GM19025 (cell line): ENCODE data around the gene RNU1-2.
"Not testable (repeated sequence)": the region's sequence is repeated elsewhere in the genome, so short reads cannot be mapped to it uniquely, and the experiment has no call there.

Source experiments
- ATAC-seq: cut with Tn5 transposase; IDR thresholded peaks from one replicate; pipeline ENCODE4 v1.9.1; 2021; ENCODE audit warnings: mild to moderate bottlenecking, low read depth, moderate library complexity; ENCODE audit not compliant: unreplicated experiment

The RNU1-2 gene

DNA sequence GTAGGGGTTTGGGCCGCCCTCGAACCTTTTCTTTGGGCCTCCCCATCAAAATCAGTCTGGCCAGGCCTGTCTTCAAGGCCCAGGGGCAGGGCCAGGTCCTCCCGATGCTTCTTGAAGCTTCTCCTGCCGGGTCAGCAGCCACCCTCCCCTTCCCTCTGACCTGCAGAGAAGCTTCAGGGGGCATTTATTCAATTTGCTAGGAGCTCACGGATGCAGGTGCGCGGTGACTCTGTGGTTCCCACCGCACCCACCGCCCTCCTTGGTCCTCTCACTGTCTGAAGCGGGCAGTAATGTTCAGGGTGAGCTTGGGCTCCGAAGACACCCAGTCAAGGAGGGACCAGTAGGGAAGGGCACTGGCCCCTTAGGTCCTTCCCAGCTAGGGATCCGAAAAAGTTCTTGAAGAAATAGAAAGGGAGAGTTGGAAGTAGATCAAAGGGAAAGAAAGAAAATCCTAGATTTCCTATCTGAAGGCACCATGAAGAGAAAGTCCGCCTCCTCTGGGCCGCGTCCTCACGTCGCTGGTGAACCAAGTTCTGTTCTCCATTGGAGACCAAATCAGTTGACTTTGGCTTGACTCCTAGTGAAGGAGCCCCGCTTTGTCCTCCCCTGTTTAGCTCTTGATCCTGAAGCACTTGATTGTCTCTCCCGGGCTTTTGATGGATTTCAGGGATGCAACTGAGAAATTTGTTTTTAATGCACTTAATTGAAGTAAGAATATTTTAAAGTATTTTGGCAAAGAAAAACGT lies 8.7 kb upstream of the RNU1-2 start:
- ATAC-seq, result no peak

DNA sequence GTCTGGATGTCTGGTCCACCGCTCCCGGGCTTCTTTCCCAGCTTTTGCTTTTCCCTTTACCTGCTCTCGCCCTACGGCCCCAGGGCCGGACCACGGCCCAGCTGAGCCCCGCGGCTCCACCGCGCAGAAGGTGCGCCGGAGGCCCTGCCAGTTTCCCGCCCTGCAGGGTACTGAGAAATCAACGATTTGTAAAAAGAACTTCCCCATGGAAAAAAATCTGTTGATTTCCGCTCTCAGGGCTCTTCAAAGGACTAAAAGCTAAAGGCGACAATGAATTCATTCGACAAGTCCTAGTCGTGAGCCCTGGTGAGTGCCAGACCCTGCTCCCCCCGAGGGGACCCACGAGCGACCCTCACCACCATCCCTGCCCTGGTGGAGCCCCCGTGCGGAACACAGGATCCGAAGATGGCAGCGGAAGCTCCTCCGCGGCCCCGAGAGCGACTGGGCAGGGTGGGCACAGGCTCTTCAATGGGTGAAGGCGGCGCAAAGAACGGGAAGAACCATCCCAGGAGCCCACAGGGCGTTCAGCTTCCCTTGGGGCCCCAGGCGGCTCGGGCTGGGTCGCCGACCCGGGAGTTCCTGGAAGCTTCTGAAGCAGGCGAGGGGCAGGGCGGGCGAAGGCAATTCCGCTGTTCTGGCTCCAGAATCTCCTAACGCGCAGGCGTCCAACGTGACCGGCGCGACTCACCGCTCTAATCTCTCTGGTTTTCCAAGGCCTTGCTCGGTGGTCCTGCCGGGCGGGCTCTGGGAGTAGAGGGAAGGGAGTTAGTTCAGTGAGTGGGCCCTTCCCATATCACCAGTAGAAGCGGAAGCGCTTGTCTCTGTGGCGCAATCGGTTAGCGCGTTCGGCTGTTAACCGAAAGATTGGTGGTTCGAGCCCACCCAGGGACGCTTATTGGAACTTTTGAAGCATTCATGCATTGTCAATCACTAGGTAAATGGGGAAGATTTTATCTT lies 6.6 kb upstream of the RNU1-2 start:
- ATAC-seq, result no peak

DNA sequence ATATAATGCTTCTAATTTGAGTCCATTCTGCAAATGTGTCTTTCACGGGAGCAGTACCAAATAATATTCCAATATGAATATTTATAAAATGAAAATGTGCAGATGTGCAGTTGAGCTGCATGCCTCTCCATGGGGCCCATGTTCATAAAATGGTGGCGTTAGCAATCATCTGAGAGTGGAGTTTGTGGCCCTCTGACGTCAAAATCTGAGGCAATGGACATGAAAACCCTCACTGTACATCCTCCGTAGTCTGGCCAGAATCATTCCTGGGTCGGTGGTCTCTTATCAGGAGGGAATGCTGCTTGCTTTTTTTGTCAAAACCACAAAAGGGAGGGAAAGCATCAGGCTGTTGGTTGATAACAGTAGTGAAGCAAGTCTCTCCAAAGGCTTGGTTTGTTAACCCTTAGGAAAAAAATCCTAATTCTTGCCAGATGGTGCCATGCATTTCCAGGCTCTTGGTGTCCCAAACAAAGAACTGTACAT lies 5.2 kb upstream of the RNU1-2 start:
- ATAC-seq, result not testable (repeated sequence)

DNA sequence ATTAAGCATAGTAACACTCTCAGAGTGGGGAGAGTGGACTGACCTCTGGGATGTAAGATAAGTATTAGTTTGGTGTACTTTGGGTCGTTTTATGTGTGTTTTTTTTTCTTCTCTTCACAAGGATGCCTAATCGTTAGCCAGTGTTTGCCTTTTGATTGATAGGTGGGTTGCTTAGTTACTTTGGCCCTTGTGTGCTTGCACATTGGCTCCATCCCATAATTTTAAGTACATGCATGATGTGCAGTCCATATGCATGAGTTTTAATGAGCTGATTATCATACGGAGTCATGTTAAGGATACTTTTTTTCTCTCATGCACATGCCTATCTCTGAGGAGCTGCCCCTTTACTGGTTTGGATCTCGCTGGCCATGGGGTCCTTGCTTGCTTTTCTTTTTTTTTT lies 4.7 kb upstream of the RNU1-2 start:
- ATAC-seq, result not testable (repeated sequence)

DNA sequence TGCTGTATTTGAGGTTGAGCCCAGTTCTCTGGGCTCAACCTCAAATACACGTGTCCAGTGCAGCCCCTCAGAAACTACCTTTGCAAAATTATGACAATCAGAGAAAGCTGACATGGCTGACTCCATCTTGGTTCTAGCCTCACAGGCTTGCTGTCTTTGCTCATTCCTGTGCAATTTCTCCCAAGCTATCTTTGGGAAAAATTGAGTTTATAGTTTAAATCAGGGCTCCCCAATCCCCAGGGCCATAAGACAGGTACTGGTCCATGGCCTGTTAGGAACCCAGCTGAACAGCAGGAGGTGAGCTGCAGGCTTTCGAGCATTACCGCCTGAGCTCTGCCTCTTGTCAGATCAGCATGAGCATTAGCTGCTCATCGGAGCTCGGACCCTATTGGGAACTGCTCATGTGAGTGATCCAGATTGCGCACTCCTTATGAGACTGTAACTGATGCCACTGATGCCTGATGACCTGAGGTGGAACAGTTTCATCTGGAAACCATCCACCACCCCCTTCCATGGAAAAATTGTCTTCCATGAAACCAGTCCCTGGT lies 2.7 kb upstream of the RNU1-2 start:
- ATAC-seq, result not testable (repeated sequence)

DNA sequence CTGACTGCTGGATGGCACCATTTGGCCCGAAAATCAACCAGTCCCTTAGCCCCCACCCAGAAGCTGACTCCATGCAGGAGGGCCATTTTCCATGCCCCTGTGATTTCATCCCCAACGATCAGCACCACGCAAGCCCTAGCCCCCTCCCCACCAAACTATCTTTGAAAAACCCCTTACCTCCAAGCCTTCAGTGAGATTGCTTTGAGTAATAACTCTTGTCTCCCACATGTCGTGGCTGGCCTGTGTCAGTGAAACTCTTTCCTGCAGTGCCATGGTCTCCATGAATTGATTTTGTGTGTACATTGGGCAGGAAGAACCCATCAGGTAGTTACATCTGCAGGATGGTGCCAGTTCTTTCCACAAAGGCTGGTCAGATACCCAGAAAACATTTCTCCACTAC lies 2.0 kb upstream of the RNU1-2 start:
- not testable (repeated sequence) for ATAC-seq

DNA sequence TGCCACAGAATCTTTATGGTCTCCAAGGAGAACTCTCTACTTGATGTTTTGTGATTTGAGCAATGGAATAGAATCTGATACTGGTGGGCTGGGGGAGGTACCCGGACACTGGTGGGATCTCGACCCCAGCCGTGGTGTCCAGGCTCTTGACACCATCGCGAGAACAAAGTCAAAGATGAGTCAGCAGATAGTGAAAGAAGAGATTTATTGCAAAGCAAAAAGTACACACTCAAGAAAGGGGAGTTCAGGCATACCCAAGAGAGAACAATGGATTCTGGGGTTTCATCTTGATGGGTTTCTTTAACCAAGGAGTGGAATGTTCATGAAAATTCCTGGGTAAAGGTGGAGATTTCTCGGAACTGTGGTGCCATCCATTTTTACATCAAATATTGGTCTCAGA lies 1.4 kb upstream of the RNU1-2 start:
- ATAC-seq, result not testable (repeated sequence)

- ATAC-seq, result not testable (repeated sequence)
Measured at GRCh38 chr1:16895233-16895597, 565 bp upstream of the RNU1-2 start.

- not testable (repeated sequence) for ATAC-seq
Measured at GRCh38 chr1:16896316-16897055, 706 bp downstream of the RNU1-2 start.

- not testable (repeated sequence) for ATAC-seq
Measured at GRCh38 chr1:16897653-16898052, 1.9 kb downstream of the RNU1-2 start.

DNA sequence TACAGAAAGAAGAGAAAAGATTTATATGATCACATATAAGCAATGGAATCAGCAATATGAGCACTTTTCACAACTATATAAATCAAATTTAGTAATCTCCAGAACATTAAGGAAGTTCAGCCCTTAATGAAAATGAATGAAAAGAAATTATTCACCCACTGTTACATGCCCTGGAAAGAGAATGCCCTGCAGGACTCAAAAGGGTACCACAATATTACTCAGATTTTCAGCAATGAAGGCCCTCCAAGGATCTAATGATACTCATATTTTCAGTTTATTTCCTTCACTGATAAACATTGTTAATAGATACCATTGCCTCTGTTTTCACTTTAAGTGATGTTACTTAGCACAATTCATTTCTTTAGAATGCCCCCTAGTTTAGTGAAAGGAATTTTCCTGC lies 2.5 kb downstream of the RNU1-2 start:
- not testable (repeated sequence) for ATAC-seq

DNA sequence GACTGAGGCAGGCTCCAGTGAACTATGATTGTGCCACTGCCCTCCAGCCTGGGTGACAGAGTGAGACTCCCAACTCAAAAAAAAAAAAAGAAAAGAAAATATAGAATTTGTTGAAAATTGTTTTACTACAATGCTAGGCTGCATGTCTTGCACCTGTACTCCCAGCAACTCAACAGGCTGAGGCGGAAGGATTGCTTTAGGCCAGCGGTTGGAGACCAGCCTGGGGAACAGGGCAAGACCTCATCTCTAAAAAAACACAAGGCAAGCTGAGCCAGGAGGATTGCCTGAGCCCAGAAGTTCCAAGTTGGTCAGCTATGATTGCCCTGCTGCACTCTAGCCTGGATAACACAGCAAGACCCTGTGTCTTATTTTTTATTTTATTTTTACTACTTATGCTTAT lies 3.2 kb downstream of the RNU1-2 start:
- ATAC-seq, result not testable (repeated sequence)

DNA sequence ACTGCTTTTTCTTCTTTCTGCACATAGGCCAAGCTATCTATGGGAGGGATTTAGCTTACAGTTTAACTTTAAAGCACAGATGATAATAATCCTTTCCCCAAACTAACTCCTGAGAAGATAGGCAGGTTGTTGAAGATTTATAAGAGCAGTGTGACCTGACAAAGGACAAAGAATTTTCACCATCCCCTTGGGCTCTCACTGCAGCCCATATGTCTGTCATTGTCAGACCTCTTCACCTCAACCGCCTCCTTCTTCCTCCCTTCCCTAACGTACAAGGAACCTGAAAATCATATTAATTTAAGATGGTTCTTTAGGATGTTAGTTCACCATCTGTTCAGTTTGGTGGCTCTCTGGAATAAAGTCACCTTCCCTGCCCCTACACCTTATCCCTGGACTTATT lies 5.0 kb downstream of the RNU1-2 start:
- no peak for ATAC-seq

- not testable (repeated sequence) for ATAC-seq
Measured at GRCh38 chr1:16901371-16901770, 5.6 kb downstream of the RNU1-2 start.

GRCh38 chr1:16903054-16903453 lies 7.3 kb downstream of the RNU1-2 start:
- no peak for ATAC-seq

- no peak for ATAC-seq
Measured at GRCh38 chr1:16903458-16903796, 7.6 kb downstream of the RNU1-2 start.

GRCh38 chr1:16904560-16905109 lies 8.9 kb downstream of the RNU1-2 start:
- peak; percentile 90 for ATAC-seq

DNA sequence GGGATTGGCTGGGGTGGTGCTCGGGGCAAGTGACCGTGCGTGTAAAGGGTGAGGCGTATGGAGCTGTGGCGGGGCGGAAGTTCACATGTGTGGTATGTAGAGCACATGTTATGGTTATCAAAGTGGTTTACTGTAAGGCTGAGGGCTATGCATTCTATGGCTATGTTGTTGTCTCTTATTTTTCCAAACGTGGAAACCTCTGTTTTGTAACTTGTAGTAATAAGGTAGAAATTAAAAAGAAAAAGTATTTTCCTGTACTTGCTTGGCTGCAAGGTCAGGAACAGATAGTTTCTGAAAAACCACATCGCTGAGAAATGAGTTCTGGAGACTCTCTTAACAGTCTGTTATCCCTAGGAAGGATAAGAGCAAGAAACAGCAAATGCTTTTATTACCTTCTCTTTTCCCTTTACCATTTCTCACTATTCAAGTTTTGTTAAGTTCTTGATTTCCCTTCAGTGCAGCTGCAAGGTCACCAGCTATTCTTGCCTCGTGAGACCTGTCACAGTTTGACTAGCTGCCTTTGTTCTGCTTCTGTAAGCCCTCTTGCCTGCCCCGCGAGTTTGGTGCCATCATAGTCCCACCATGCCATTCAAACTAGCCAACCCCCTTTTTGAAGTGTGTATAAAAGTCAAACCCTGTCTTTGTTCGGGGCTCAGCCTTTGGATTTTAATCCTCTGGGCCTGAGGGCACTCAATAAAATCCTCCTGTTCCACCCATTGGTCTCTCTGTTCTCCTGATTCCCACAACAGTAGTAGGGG lies 9.5 kb downstream of the RNU1-2 start:
- ATAC-seq, result peak; percentile 64

DNA sequence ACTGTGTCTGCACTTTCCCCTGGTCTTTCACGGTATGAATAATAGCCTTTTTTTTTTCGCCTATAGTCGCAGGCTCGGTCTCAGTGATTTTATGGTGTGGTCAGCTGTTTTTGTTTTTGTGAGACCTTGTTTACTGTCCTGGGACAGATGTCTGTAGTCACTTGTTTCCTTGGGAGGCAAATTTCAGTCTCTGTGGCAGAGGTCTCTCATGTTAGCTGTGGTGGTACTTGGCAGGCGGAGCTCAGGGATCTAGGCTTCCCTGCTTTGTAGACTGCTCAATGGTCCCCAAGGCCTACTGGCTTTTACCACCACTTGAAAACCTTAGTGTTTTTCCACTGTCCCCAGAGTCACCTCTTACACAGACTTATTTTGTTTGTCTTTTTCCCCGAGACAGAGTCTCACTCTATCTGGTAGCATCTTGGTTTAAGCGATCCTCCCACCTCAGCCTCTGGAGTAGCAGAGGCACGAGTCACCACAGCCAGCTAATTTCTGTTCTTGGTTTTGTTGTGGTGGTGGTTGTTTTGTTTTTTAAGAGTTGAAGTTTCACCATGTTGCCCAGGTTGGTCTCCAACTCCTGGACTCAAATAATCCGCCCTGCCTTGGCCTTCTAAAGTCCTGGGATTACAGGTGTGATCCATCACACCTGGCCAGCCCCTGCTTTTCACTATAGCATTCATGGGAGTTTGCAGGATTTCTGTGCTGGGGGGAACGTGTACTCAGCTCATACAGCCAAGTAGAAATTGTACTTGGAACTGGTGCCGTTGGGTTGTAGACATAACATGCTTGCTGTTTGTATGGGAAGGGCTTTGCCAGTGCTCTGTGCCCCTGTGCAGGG lies 10.3 kb downstream of the RNU1-2 start:
- no peak for ATAC-seq
